ENCODE data around the gene ANKLE2. TPM values are rescaled to one million over a fixed set of nuclear protein-coding genes. Genes with fewer than 3 reads are reported as not detected.
"Not testable (repeated sequence)": the region's sequence is repeated elsewhere in the genome, so short reads cannot be mapped to it uniquely, and the experiment has no call there.

ANKLE2 gene
- total RNA-seq, 1 donor from 2014 or later: 40.3 TPM

DNA sequence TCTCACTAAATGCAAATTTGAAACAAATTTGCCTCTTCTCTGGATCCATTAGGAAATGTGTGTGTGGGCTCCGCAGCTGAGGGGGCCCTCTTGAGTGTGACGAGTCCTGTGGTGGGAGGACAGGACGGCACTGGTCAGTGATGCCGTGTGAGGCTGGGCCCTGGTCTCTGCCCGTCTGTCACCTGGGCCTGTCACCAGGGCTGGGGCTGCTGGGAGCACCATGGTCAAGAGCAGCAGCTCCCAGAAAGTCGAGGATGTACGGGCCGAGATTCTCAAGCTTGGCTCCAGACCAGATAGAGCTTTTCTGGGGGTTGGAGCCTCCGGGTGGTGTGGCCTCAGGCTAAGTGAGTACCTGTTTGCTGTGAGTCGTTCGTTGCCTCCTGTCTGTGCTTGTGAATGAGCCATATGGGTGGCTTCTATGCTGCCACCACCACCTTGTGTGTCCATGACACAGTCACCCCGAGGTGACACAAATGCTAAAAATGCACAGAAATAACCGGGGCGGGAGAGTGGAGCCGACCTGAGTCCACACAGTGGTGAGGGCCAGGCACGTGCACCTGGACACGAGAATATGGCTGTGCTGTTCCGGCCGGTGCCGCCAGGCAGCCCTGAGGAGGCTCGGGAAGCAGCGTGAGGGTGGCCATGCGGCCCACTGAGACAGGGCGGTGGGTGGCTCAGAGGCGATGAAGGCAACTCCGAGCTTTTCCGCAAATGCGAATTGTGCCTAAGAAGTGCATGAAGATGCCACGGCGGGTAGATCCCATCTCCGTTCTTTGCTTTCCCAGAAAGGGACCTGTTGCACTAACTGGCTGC is 42.3 kb downstream of the ANKLE2 start:
- DNase-seq (ENCODE audit: low spot score): no peak

DNA sequence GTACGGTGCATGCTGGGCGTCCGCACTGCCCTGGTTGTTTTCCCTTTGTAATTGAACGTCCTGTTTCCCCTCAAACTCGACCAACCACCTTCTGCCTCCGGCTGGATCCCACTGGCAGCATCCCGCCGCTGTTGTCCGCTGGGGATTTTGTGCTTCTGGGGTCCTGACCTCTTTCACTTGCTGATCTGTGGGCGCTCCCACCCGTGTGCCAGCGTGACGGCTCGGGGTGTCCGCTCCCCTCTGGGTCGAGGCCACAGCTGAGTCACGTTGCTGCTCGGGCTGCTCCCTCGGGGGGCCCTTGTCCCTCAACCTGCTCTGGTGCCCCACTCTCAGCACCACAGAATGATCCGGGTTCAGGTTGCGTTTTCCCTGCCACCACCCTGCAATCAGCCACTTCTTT is 43.0 kb downstream of the ANKLE2 start:
- DNase-seq (ENCODE audit: low spot score): no peak

DNA sequence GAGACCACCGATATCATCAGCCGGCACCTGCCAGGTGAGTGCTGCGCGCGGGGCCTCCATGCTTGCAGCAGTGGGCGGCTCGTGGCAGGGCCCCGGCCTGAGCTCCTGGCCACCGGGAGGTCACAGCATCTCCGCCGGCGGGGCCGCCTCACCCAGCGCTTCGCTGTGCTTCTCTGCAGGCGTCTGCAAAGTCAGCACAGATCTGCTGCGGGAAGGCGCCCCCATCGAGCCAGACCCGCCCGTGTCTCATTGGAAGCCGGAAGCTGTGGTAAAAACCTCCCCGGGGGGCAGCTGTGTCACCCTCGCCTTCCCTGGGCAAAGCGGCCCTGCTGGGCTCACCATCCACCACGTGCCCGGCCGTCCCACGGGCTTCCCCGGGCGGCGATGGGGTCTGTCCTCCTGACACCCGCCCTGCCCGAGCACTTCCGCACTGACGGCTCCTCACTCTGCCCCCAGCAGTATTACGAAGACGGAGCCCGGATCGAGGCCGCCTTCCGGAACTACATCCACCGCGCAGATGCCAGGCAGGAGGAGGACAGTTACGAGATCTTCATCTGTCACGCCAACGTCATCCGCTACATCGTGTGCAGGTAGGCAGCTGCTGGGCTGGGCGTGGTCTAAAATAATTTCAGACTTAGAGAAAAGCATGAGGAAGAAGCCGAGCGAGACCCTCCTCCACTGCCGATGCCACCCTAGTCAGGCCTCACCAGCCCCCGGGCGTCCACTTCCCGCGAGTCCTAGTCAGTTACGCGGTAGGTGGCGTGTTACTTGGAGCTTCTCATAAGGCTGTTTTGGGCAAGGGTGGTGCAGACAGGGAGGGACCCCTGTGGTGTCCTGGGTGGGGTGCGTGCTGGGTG is 43.9 kb downstream of the ANKLE2 start:
- DNase-seq (ENCODE audit: low spot score): no peak

DNA sequence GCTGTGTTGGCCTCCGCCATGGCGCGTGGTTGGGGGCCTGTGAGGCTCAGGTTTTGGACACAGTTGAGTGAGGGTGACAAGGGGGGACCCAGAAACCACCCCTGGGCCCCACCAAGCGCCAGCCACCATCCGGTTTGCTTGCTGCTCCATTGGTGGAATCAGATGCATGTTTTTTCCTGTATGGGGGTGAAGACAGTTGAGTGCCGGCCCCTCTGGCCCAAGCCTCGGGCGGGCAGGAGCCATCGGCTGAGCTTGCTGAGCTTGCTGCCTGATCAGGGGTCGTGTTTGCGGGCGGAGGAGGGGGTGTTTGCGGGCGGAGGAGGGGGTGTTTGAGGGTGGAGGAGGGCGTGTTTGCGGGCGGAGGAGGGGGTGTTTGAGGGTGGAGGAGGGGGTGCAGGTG is 44.6 kb downstream of the ANKLE2 start:
- no peak for DNase-seq (ENCODE audit: low spot score)

DNA sequence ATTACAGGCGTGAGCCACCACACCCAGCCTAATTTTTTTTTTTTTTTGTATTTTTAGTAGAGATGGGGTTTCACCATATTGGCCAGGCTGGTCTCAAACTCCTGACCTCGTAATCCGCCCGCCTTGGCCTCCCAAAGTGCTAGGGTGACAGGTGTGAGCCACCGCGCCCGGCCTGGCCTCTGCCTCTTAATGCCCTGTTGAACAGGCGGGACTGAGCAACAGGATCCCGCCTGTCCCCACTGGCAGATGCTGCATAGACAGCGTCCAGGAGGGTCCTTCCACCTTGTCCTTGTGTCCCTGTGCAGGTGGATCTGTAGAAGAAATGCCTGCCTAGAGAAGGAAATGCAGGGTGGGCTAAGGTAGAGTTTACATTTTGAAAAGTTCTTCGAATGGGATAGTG is 45.3 kb downstream of the ANKLE2 start:
- no peak for DNase-seq (ENCODE audit: low spot score)

DNA sequence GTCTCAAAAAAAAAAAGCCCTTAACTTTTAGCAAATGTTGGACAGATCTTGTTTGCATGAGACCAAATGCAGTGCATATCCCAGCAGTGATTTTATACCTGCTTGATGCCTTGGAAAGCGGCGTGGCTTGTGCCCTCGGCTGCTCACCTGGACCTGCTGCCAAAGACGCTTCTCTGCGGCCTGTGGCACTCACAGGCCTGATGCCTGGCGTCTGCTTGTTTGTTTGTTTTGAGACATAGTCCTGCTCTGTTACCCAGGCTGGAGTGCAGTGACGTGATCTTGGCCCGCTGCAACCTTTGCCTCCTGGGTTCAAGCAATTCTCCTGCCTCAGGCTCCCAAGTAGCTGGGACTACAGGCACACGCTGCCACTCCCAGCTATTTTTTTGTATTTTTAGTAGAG is 45.8 kb downstream of the ANKLE2 start:
- no peak for DNase-seq (ENCODE audit: low spot score)

DNA sequence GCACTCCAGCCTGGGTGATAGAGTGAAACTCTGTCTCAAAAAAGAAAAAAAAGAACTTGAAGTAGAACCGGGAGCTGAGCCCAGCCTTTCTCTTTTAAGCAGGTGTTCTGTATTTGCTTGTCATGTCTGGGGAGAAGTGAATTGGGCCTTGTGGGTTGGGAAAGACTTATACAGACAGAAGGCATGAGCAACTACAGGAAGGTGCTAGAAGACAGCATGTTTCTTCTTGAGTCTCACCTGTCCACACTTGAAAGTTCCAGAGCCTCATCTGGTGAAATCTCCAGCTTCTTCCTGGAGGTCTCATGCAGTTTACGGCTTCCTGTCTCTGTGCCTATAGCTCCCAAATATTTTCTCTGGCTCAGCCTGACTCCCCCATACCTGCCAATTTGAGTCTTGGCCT is 48.5 kb downstream of the ANKLE2 start:
- no peak for DNase-seq (ENCODE audit: low spot score)

DNA sequence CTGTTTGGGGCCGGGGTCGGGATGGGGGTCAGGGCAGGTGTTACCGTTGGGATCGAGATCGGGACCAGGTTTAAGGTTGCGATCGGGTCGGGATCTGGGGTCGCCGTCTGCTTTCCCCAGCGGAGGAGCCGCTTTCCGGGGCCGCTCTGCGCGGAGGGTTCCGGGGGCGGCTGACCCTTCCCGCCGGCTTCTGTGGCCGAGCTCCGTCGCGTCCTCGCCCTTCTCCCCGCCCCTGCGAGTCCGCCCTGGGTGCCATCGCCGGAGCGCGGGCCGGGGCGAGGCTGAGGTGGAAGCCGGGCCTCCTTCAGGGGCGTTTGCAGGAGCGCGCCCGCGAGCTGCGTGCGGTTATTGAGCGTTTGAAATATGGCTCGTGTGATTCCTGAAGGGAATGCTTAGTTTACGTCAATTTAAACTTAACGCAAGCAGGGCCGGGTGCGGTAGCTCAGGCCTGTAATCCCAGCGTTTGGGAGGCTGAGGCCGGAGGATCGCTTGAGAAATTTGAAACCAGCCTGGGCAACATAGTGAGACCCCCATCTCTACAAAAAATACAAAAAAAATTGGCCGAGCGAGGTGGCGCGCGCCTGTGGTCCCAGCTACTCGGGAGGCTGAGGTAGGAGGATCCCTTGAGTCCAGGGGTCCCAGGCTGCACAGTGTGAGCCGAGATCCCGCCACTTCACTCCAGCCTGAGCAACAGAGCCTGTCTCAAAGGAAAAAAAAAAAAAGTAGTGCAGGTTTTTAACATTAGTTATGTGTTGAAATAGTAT is 50.4 kb downstream of the ANKLE2 start:
- DNase-seq (ENCODE audit: low spot score): no peak

DNA sequence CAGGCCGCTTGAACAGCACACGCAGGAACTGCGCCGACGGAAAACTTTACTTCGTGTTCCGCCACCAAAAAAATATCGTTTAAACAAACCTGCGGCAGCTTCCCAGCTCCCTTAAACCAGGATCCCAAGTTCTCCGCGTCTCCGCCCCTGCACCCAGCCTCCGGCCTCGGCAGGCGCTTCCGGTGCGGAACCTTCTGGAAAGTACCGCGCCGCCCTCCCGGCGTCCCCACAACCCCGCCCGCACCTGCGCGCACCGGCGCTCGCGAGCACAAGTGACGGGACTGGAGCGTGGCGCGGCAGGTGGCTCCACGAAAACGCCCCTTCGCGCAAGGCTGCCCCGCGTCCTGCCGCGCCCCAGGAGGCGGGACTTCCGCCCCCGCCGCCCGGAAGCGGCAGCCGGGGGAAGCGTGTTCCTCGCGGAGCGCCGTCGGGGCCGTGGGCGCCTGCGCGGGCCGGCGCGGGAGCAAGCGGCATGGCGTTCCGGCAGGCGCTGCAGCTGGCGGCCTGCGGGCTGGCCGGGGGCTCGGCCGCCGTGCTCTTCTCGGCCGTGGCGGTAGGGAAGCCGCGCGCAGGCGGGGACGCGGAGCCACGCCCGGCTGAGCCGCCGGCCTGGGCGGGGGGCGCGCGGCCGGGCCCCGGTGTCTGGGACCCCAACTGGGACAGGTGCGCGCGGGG is 51.1 kb downstream of the ANKLE2 start, which contains the start of gene PGAM5:
PGAM5 (plus strand) TSS at position 438 of the 675 bp plus-strand sequence; CDS start at position 473, 35 bp downstream.
- DNase-seq (ENCODE audit: low spot score): peak; percentile 85

DNA sequence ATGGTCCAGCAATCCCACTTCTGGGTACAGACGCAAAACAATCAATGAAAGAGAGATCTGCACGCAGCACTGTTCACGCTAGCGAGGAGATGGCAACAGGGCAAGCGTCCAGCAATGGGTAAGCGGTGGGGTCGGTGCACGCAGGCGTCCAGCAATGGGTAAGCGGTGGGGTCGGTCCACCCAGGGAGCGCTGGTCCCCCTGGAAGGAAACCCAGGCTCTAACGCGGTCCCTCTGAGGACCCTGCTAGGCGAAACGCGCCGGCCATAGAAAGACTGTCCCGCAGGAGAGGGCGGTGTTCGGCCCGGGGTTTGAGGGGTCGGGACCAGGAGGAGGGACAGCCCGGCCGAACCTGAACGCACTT is 51.6 kb downstream of the ANKLE2 start:
- DNase-seq (ENCODE audit: low spot score): no peak

DNA sequence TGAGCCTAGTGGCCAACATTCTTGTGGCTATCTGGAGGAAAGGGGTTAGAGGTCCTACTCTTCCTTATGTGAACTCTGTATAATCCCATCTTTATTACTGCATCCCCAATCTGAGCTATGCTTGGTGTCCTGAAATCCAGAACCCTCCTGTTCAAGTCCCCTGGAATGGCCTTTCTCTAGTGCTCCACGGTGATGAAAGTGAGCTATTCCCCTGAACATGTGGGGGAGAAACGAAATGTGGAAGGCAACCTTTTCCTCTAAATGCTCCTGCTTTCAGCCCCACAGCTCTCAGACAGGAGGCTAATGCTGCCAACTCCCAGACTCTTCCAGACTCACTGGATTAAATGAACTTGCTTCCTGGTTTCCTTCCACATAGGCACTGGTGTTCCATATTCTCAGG is 53.5 kb downstream of the ANKLE2 start:
- DNase-seq (ENCODE audit: low spot score): no peak

DNA sequence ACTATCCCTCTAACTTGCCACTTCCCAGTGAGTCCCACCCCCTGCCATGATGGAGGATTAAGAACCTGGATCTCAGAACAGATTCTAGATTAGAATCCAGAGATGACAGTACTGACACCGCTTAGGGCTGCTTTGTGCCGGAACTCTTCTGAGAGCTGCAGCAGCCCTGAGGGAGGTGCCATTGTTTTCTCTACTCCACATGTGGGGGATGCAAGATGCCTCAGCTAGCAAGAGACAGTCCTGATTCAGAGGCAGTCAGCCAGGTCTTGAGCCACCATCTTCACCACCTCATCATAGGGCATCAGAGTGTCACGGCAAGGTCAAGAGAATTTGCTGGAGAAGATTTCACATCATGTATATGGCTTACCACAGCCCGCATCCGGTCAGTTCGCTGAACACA is 54.4 kb downstream of the ANKLE2 start:
- DNase-seq (ENCODE audit: low spot score): no peak

DNA sequence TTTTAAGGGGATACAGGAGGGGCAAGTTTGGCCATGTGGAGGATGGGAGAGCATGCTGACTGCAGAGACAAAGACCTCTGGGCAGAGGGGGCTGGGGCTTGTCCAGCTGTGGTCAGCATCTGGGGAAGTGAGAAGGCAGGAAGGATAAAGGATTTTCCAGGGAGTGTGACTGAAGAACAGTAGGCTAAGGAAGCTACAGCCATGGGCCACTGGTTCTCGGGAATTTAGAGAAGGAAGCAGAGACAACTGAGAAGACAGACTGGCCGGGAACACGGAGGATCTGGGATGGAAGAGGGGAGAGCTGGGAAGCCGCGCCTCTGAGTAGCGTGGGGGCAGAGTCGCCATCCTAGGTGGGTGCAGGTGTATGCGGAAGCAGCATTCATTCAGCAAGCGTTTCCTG is 58.0 kb downstream of the ANKLE2 start:
- DNase-seq (ENCODE audit: low spot score): no peak

DNA sequence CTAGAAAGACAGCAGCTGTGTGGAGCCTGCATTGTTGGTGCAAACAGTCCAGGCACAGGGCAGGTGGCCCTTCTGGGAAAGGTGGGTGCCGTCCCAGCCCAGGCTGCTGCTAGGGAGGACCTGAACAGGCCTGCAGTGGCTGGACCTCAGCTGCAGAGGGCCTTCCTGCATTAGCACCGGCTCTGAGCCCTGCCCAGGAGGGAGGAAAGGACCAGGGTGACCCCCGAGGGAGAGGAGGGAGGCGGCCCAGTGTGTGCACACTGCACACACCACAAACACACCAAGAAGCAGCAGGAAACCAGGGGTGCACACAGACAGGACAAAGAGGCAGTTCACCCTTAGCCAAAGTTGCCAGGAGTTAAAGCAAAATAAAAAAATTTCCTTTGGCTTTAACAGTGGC is 59.0 kb downstream of the ANKLE2 start:
- DNase-seq (ENCODE audit: low spot score): no peak

DNA sequence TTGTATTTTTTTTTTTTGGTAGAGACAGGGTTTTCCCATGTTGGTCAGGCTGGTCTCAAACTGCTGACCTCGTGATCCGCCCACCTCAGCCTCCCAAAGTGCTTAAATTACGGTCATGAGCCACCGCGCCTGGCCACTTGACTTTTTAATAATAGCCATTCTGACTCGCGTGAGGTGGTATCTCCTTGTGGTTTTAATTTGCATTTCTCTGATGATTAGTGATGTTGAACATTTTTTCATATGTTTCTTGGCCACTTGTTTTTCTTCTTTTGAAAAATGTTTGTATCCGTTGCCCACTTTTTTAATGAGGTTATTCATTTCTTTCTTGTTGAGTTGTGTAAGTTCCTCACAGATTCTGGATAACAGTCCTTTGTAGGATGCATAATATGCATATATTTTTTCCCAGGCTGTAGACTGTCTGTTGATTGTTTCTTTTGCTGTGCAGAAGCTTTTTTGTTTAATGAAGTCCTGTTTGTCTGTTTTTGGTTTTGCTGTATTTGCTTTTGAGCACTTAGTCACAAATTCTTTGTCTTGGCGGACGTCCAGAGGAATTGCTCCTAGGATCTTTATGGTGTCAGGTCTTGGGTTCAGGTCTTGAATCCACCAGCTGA is 61.3 kb downstream of the ANKLE2 start:
- DNase-seq (ENCODE audit: low spot score): no peak

DNA sequence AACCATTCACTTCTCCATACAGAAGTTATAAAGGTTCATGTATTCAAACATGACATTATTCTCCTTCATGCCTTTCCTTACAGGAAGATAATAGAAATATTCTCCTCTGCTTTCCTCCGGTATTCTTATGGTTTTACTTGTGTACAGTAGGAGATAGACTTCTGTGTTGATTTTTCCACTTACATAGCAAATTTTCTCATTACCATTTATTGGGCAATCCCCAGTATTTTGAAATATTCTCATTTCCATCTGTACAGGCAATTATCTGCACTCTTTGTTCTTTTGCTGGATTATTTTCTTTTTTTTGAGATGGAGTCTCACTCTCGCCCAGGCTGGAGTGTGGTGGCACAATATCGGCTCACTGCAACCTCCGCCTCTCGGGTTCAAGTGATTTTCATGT is 63.3 kb downstream of the ANKLE2 start:
- no peak for DNase-seq (ENCODE audit: low spot score)

DNA sequence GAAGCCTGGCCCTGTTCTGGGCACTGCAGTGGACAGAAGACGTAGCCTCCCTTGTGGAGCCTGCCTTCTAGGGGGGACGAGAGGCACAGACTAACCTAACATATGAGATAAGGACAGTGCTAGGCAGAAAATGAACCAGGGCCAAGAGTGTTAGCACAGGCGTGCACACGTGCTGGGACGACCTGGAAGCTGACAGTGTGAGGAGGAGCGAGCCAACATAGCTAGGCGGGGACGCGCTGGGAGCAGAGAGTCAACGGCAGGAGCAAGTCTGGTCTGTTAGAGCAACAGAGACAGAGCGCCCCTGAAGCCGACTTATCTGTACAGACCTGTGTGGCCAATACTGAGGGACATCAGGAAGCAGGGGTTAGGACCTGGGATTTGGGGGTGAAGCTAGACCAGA is 66.2 kb downstream of the ANKLE2 start:
- no peak for DNase-seq (ENCODE audit: low spot score)

DNA sequence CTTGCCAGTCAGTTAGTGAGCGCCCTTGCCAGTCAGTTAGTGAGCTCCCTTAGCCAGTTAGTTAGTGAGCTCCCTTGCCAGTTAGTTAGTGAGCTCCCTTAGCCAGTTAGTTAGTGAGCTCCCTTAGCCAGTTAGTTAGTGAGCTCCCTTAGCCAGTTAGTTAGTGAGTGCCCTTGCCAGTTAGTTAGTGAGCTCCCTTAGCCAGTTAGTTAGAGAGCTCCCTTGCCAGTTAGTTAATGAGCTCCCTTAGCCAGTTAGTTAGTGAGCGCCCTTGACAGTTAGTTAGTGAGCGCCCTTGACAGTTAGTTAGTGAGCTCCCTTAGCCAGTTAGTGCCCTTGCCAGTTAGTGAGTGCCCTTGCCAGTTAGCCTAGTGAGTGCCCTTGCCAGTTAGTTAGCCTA is 66.7 kb downstream of the ANKLE2 start:
- DNase-seq (ENCODE audit: low spot score): not testable (repeated sequence)

DNA sequence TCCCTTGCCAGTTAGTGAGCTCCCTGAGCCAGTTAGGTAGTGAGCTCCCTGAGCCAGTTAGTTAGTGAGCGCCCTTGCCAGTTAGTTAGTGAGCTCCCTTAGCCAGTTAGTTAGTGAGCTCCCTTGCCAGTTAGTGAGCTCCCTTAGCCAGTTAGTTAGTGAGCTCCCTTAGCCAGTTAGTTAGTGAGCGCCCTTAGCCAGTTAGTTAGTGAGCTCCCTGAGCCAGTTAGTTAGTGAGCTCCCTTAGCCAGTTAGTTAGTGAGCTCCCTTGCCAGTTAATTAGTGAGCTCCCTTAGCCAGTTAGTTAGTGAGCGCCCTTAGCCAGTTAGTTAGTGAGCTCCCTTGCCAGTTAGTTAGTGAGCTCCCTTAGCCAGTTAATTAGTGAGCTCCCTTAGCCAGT is 69.6 kb downstream of the ANKLE2 start:
- DNase-seq (ENCODE audit: low spot score): not testable (repeated sequence)

DNA sequence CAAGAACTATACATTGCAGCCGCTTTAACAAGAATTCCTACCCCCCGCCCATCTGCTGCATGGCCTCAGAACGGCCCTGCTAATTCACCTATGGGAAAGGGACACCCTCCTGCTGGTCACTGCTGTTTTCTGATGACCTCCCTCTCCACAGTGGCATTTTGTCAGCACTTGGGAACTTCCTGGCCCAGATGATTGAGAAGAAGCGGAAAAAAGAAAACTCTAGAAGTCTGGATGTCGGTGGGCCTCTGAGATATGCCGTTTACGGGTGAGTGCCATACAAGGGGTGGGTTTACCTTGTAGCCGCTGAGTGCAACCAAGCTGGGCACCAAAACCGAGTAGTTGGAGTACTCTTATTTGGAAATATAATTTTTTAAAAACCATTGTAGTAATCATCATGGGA is 71.5 kb downstream of the ANKLE2 start:
- no peak for DNase-seq (ENCODE audit: low spot score)

DNA sequence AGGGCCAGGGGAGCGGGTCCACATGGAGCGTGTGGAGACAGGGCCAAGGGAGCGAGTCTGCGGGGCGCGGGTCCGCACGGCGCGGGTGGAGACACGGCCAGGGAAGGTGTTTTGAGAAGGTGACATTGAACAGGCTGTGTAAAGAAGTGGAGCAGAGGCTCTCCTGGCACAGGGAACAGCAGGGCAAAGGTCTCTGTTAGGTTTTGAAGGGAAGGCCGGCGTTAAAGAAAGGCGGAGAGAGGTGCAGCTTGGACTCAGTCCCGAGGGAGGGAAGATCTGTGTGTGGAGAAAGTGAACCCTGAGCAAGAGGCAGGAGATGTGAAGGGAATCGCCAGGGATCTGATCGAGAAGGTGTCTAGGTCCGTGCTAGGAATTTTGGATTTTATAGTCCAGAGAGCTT is 72.4 kb downstream of the ANKLE2 start:
- DNase-seq (ENCODE audit: low spot score): peak; percentile 78
